Upper lobe of left lung (tissue), 4 donors: Measurements from ENCODE around the gene DLGAP4.

Source experiments
- EP300 ChIP-seq, 4 donors: sonication (generic); formaldehyde crosslinking; IDR thresholded peaks; one replicate each; pipeline ENCODE4 v1.5.1; 2017; ENCODE audit warnings: antibody characterized with exemption in 4 of 4, control low read depth in 2 of 4
- POLR2A ChIP-seq, 4 donors: fragments of 450-650 bp; IDR thresholded peaks; one replicate each; pipeline ENCODE4 v1.5.1; 2016 to 2017; ENCODE audit warnings: antibody characterized with exemption in 4 of 4, mild to moderate bottlenecking in 2 of 4
- TF ChIP-seq, protein P1 (sequence below), 6 experiments: fragments of 450-650 bp in 4 of 6; fragments of 200-600 bp in 2 of 6; sonication (generic) in 2 of 6; IDR thresholded peaks; one replicate each; pipeline ENCODE4 v1.5.1; 2016 to 2019; ENCODE audit warnings: antibody characterized with exemption in 6 of 6

DNA sequence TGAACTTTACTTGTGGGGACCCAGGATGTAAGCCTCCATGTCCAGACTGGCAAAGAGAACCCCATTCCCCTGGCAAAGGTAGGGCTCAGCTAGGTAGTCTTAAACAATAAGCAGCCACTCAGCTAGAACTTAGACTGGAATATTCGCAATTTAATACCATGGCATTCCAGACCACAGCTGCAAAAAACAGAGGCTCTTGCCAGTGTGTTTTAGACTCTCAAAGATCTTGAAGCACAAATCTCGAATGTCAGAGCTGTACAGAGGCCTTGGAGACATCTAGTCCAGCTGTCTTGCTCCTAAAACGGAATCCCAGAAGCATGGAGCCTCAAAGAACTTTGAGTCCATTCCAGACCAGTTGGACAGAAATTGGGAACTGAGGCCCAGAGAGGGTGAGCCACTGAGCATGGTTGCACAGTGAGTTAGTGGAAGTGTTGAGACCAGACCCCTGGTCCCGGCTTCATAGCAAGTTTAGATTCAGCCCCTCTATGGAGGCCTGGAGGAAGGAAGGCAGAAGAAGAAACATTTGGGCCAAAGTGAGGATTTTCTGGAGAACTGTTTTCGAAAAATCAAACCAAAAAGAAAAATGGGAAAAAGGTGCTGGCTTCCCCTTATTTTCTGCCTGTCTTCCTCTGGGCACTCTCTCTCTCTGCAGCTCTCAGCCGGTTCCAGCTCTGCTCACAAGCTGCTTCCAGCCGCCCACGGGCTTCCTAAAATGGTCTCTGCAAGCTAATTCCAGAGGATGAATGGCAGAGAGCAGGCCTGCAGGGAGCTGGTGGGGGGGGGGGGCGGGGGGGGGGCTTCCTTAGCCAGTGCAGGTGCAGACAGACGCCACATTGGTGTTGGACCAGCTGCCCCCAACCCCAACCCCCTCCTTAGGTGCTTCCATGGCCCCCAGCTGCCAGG lies 37.4 kb upstream of the DLGAP4 start:
- TF ChIP-seq, protein P1, sequence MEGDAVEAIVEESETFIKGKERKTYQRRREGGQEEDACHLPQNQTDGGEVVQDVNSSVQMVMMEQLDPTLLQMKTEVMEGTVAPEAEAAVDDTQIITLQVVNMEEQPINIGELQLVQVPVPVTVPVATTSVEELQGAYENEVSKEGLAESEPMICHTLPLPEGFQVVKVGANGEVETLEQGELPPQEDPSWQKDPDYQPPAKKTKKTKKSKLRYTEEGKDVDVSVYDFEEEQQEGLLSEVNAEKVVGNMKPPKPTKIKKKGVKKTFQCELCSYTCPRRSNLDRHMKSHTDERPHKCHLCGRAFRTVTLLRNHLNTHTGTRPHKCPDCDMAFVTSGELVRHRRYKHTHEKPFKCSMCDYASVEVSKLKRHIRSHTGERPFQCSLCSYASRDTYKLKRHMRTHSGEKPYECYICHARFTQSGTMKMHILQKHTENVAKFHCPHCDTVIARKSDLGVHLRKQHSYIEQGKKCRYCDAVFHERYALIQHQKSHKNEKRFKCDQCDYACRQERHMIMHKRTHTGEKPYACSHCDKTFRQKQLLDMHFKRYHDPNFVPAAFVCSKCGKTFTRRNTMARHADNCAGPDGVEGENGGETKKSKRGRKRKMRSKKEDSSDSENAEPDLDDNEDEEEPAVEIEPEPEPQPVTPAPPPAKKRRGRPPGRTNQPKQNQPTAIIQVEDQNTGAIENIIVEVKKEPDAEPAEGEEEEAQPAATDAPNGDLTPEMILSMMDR (IDR thresholded peaks at IDR 0.05) = no peak
- TF ChIP-seq POLR2A (IDR thresholded peaks at IDR 0.05) (no peak), EP300 (IDR thresholded peaks at IDR 0.05) (no peak)
